Liver (tissue), 9 donors: ENCODE measurements around the gene CLDN24. TPM values are rescaled to one million over a fixed set of nuclear protein-coding genes. Genes with fewer than 3 reads are reported as not detected.

ENCODE experiments used
- DNase-seq: peaks from one replicate; pipeline ENCODE4 v3.0.0-alpha.2; 2017; ENCODE audit warnings: low spot score
- H3K27ac ChIP-seq, 2 donors: one replicate each; pipeline ENCODE4 v1.7.0; 2013; ENCODE audit warnings: inconsistent platforms in 2 of 2, low read length in 2 of 2, control low read depth in 1 of 2, low read depth in 1 of 2, mild to moderate bottlenecking in 1 of 2
- H3K27me3 ChIP-seq, 4 donors: one replicate each; pipeline versions ENCODE4 v1.6.1 to v1.7.0; 2013; ENCODE audit warnings: low read length in 3 of 4, inconsistent platforms in 1 of 4, mild to moderate bottlenecking in 1 of 4, moderate library complexity in 1 of 4; ENCODE audit not compliant: control insufficient read depth in 4 of 4, insufficient read depth in 4 of 4
- H3K36me3 ChIP-seq, 4 donors: one replicate each; pipeline versions ENCODE4 v1.6.1 to v1.7.0; 2013; ENCODE audit warnings: low read length in 3 of 4, mild to moderate bottlenecking in 3 of 4, low read depth in 1 of 4, moderate library complexity in 1 of 4; ENCODE audit not compliant: control insufficient read depth in 4 of 4, insufficient read depth in 3 of 4
- H3K4me1 ChIP-seq, 4 donors: one replicate each; pipeline versions ENCODE4 v1.6.1 to v1.7.0; 2013; ENCODE audit warnings: low read length in 3 of 4, mild to moderate bottlenecking in 3 of 4, moderate library complexity in 1 of 4; ENCODE audit not compliant: control insufficient read depth in 4 of 4, insufficient read depth in 4 of 4
- H3K4me3 ChIP-seq, 3 donors: one replicate each; pipeline versions ENCODE4 v1.6.1 to v1.7.0; 2013; ENCODE audit warnings: low read length in 3 of 3, control low read depth in 1 of 3, low read depth in 1 of 3, mild to moderate bottlenecking in 1 of 3
- H3K9ac ChIP-seq, 2 donors: one replicate each; pipeline ENCODE4 v1.7.0; 2013; ENCODE audit warnings: low read length in 2 of 2, mild to moderate bottlenecking in 2 of 2, moderate library complexity in 2 of 2, control low read depth in 1 of 2, low read depth in 1 of 2
- H3K9me3 ChIP-seq, 4 donors: one replicate each; pipeline versions ENCODE4 v1.6.1 to v1.7.0; 2013; ENCODE audit warnings: low read length in 3 of 4; ENCODE audit not compliant: control insufficient read depth in 4 of 4
- EGR1 ChIP-seq, 2 donors: IDR thresholded peaks; 2 replicates each; pipeline ENCODE4 v1.6.1; 2016 to 2018; ENCODE audit warnings: antibody characterized with exemption in 2 of 2, low read depth in 2 of 2
- FOXA1 ChIP-seq: IDR thresholded peaks from 2 replicates; pipeline ENCODE4 v1.6.1; 2016; ENCODE audit warnings: antibody characterized with exemption
- FOXA2 ChIP-seq: IDR thresholded peaks from 2 replicates; pipeline ENCODE4 v1.6.1; 2016; ENCODE audit warnings: antibody characterized with exemption
- GABPA ChIP-seq, 2 donors: IDR thresholded peaks in 1 of 2; conservative IDR thresholded peaks in 1 of 2; 2 replicates each; pipeline ENCODE4 v1.6.1; 2016; ENCODE audit warnings: antibody characterized with exemption in 2 of 2, mild to moderate bottlenecking in 1 of 2, moderate library complexity in 1 of 2
- HNF4A ChIP-seq, 2 donors: conservative IDR thresholded peaks; 2 replicates each; pipeline ENCODE4 v1.6.1; 2016; ENCODE audit warnings: antibody characterized with exemption in 2 of 2, mild to moderate bottlenecking in 2 of 2
- HNF4G ChIP-seq: IDR thresholded peaks from 2 replicates; pipeline ENCODE4 v1.6.1; 2016; ENCODE audit warnings: antibody characterized with exemption
- JUND ChIP-seq, 2 donors: IDR thresholded peaks; 2 replicates each; pipeline ENCODE4 v1.6.1; 2016; ENCODE audit warnings: antibody characterized with exemption in 2 of 2
- MAX ChIP-seq: IDR thresholded peaks from 2 replicates; pipeline ENCODE4 v1.6.1; 2016; ENCODE audit warnings: antibody characterized with exemption
- NR2F2 ChIP-seq: IDR thresholded peaks from 2 replicates; pipeline ENCODE4 v1.6.1; 2016; ENCODE audit warnings: antibody characterized with exemption
- RAD21 ChIP-seq, 2 donors: IDR thresholded peaks; 2 replicates each; pipeline ENCODE4 v1.6.1; 2016; ENCODE audit warnings: antibody characterized with exemption in 2 of 2, mild to moderate bottlenecking in 2 of 2
- RXRA ChIP-seq, 2 donors: IDR thresholded peaks; 2 replicates each; pipeline ENCODE4 v1.6.1; 2017 to 2018; ENCODE audit warnings: antibody characterized with exemption in 2 of 2, mild to moderate bottlenecking in 1 of 2
- SP1 ChIP-seq: IDR thresholded peaks from 2 replicates; pipeline ENCODE4 v1.6.1; 2018; ENCODE audit warnings: antibody characterized with exemption, mild to moderate bottlenecking
- TAF1 ChIP-seq: conservative IDR thresholded peaks from 2 replicates; pipeline ENCODE4 v1.6.1; 2016; ENCODE audit warnings: antibody characterized with exemption, mild to moderate bottlenecking
- YY1 ChIP-seq: IDR thresholded peaks from 2 replicates; pipeline ENCODE4 v1.6.1; 2016; ENCODE audit warnings: antibody characterized with exemption, mild to moderate bottlenecking
- ZBTB33 ChIP-seq: IDR thresholded peaks from 2 replicates; pipeline ENCODE4 v1.6.1; 2016; ENCODE audit warnings: antibody characterized with exemption
- WGBS: extraction: QIAGEN DNeasy Blood & Tissue Kit; methylation state at CpG from one replicate; pipeline ENCODE4 v1.1.7; 2013; 5-methylcytosine and 5-hydroxymethylcytosine counted together
- polyA plus RNA-seq, 2 donors: library from polyadenylated mRNA; stranded (reverse) in 1 of 2; unstranded in 1 of 2; fragments of 200-250 nt in 1 of 2; fragments of >200 nt in 1 of 2; fragmentation: Nextera tagmentation in 1 of 2; extraction: Ambion mirVana in 1 of 2; gene quantifications; one replicate each; pipeline versions ENCODE4 v1.2.1 to v1.2.3, GENCODE V29; 2013 to 2015
- total RNA-seq, 2 donors: library from RNA; depleted of rRNA; stranded (reverse); fragments of >200 nt; gene quantifications; one replicate each; pipeline ENCODE4 v1.2.3, GENCODE V29; 2014
- TF ChIP-seq, protein P1 (sequence below): IDR thresholded peaks from 2 replicates; pipeline ENCODE4 v1.6.1; 2016; ENCODE audit warnings: antibody characterized with exemption, mild to moderate bottlenecking
- TF ChIP-seq, protein P2 (sequence below): IDR thresholded peaks from 2 replicates; pipeline ENCODE4 v1.6.1; 2016; ENCODE audit warnings: antibody characterized with exemption
- TF ChIP-seq, protein P3 (sequence below): fragments of 150-350 bp; IDR thresholded peaks from 2 replicates; pipeline ENCODE4 v1.5.1; 2017; ENCODE audit warnings: improper control_type of control experiment, low read depth, low read length; ENCODE audit not compliant: missing input control
- donor health status: healthy.
- donor health status: healthy.
- donor health status: healthy.
- donor health status: healthy.
- donor health status: healthy.

CLDN24 gene
- total and polyA plus RNA-seq, 4 donors, result not detected

- Histone ChIP-seq H3K9ac (no peak overlapping the region), H3K9me3 (no peaks in the 10 kb centered on the region), H3K36me3 (no peaks in the 10 kb centered on the region), H3K27me3 (no peaks in the 10 kb centered on the region), H3K4me1 (no peaks in the 10 kb centered on the region), H3K27ac (no peak overlapping the region), H3K4me3 (no peak overlapping the region)
- TF ChIP-seq, protein P1, sequence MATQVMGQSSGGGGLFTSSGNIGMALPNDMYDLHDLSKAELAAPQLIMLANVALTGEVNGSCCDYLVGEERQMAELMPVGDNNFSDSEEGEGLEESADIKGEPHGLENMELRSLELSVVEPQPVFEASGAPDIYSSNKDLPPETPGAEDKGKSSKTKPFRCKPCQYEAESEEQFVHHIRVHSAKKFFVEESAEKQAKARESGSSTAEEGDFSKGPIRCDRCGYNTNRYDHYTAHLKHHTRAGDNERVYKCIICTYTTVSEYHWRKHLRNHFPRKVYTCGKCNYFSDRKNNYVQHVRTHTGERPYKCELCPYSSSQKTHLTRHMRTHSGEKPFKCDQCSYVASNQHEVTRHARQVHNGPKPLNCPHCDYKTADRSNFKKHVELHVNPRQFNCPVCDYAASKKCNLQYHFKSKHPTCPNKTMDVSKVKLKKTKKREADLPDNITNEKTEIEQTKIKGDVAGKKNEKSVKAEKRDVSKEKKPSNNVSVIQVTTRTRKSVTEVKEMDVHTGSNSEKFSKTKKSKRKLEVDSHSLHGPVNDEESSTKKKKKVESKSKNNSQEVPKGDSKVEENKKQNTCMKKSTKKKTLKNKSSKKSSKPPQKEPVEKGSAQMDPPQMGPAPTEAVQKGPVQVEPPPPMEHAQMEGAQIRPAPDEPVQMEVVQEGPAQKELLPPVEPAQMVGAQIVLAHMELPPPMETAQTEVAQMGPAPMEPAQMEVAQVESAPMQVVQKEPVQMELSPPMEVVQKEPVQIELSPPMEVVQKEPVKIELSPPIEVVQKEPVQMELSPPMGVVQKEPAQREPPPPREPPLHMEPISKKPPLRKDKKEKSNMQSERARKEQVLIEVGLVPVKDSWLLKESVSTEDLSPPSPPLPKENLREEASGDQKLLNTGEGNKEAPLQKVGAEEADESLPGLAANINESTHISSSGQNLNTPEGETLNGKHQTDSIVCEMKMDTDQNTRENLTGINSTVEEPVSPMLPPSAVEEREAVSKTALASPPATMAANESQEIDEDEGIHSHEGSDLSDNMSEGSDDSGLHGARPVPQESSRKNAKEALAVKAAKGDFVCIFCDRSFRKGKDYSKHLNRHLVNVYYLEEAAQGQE, result no peak
- TF ChIP-seq, protein P2, sequence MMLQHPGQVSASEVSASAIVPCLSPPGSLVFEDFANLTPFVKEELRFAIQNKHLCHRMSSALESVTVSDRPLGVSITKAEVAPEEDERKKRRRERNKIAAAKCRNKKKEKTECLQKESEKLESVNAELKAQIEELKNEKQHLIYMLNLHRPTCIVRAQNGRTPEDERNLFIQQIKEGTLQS, result no peak
- TF ChIP-seq HNF4G, result no peak
- TF ChIP-seq ZBTB33, result no peak
- no peak for TF ChIP-seq YY1
- TF ChIP-seq SP1, result no peak
- TF ChIP-seq JUND (IDR thresholded peaks at IDR 0.05), result no peak
- no peak for TF ChIP-seq GABPA (IDR thresholded peaks at IDR 0.05 in 1 of 2, conservative IDR thresholded peaks at IDR 0.05 in 1 of 2)
- TF ChIP-seq EGR1 (IDR thresholded peaks at IDR 0.05; ENCODE audit: low read depth in 2 of 2), result no peak
- no peak for TF ChIP-seq RXRA (IDR thresholded peaks at IDR 0.05)
- no peak for TF ChIP-seq NR2F2
- no peak for TF ChIP-seq TAF1
- no peak for TF ChIP-seq MAX
- no peak for DNase-seq
- 90% methylated on average over 4 of the region's 4 CpGs for WGBS
Observed at GRCh38 chr4:183345261-183345660, 23.0 kb upstream of the CLDN24 start.

- 87% methylated on average over 15 of the region's 15 CpGs for WGBS
- no peak overlapping the region for H3K4me3 ChIP-seq
- no peaks in the 10 kb centered on the region for H3K9me3 ChIP-seq
- H3K27ac ChIP-seq, result no peak overlapping the region
- H3K36me3 ChIP-seq, result no peaks in the 10 kb centered on the region
- no peak for DNase-seq
- no peaks in the 10 kb centered on the region for H3K4me1 ChIP-seq
- H3K9ac ChIP-seq, result no peak overlapping the region
- H3K27me3 ChIP-seq, result no peaks in the 10 kb centered on the region
- TF ChIP-seq, protein P2, result no peak
- TF ChIP-seq RXRA (IDR thresholded peaks at IDR 0.05) (no peak), MAX (no peak), HNF4A (conservative IDR thresholded peaks at IDR 0.05) (no peak), JUND (IDR thresholded peaks at IDR 0.05) (no peak), FOXA2 (no peak), RAD21 (IDR thresholded peaks at IDR 0.05) (no peak), NR2F2 (no peak), EGR1 (IDR thresholded peaks at IDR 0.05; ENCODE audit: low read depth in 2 of 2) (no peak), FOXA1 (no peak), TAF1 (no peak)
- TF ChIP-seq, protein P1, result no peak
- TF ChIP-seq, protein P3, sequence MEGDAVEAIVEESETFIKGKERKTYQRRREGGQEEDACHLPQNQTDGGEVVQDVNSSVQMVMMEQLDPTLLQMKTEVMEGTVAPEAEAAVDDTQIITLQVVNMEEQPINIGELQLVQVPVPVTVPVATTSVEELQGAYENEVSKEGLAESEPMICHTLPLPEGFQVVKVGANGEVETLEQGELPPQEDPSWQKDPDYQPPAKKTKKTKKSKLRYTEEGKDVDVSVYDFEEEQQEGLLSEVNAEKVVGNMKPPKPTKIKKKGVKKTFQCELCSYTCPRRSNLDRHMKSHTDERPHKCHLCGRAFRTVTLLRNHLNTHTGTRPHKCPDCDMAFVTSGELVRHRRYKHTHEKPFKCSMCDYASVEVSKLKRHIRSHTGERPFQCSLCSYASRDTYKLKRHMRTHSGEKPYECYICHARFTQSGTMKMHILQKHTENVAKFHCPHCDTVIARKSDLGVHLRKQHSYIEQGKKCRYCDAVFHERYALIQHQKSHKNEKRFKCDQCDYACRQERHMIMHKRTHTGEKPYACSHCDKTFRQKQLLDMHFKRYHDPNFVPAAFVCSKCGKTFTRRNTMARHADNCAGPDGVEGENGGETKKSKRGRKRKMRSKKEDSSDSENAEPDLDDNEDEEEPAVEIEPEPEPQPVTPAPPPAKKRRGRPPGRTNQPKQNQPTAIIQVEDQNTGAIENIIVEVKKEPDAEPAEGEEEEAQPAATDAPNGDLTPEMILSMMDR, result no peak
Observed at GRCh38 chr4:183344523-183345255, 22.5 kb upstream of the CLDN24 start.
